Spleen (tissue), 11 donors: ENCODE results near the gene OIT3. TPM values are rescaled to one million over a fixed set of nuclear protein-coding genes. Genes with fewer than 3 reads are reported as not detected.

Experiments
- DNase-seq: peaks from one replicate; pipeline ENCODE4 v3.0.0-alpha.2; 2020
- H3K27ac ChIP-seq, 8 donors: fragments of 200-600 bp; sonication (generic) in 7 of 8; 1 replicate in 4 of 8; 2 replicates in 4 of 8; pipeline versions ENCODE4 v1.5.0 to v1.8.0; 2016 to 2021; ENCODE audit warnings: inconsistent platforms in 4 of 8, mild to moderate bottlenecking in 4 of 8, moderate library complexity in 1 of 8
- H3K27me3 ChIP-seq, 7 donors: fragments of 200-600 bp; sonication (generic) in 6 of 7; replicated peaks in 1 of 7; 1 replicate in 4 of 7; 2 replicates in 3 of 7; pipeline versions ENCODE4 v1.5.0 to v1.8.0; 2016 to 2021; ENCODE audit warnings: inconsistent platforms in 3 of 7, mild to moderate bottlenecking in 1 of 7
- H3K36me3 ChIP-seq, 6 donors: fragments of 200-600 bp; sonication (generic) in 5 of 6; 1 replicate in 4 of 6; 2 replicates in 2 of 6; pipeline versions ENCODE4 v1.5.0 to v1.8.0; 2016 to 2021; ENCODE audit warnings: inconsistent platforms in 2 of 6
- H3K4me1 ChIP-seq, 6 donors: fragments of 200-600 bp; sonication (generic) in 5 of 6; 1 replicate in 3 of 6; 2 replicates in 3 of 6; pipeline versions ENCODE4 v1.5.0 to v1.8.0; 2016 to 2021; ENCODE audit warnings: inconsistent platforms in 3 of 6
- H3K4me3 ChIP-seq, 8 donors: fragments of 200-600 bp; sonication (generic) in 7 of 8; 1 replicate in 4 of 8; 2 replicates in 4 of 8; pipeline versions ENCODE4 v1.5.0 to v1.8.0; 2016 to 2021; ENCODE audit warnings: inconsistent platforms in 4 of 8, mild to moderate bottlenecking in 4 of 8, moderate library complexity in 2 of 8
- H3K9me3 ChIP-seq, 8 donors: fragments of 200-600 bp; sonication (generic) in 7 of 8; 1 replicate in 4 of 8; 2 replicates in 4 of 8; pipeline versions ENCODE4 v1.5.0 to v1.8.0; 2016 to 2021; ENCODE audit warnings: inconsistent platforms in 4 of 8
- POLR2A ChIP-seq, 3 donors: fragments of 450-650 bp; IDR thresholded peaks; one replicate each; pipeline ENCODE4 v1.5.1; 2017; ENCODE audit warnings: antibody characterized with exemption in 3 of 3, mild to moderate bottlenecking in 1 of 3
- POLR2AphosphoS5 ChIP-seq, 3 donors: sonication (generic); formaldehyde crosslinking; IDR thresholded peaks; one replicate each; pipeline ENCODE4 v1.5.1; 2017; ENCODE audit warnings: antibody characterized with exemption in 3 of 3
- WGBS, 5 donors: extraction: QIAGEN DNeasy Blood & Tissue Kit in 3 of 5; methylation state at CpG; one replicate each; pipeline versions ENCODE4 v1.1.5 to v1.1.7; 2013 to 2018; 5-methylcytosine and 5-hydroxymethylcytosine counted together
- intact Hi-C: fragments of 100-400 bp; cut with DNase I; formaldehyde crosslinking; loops from one replicate; pipeline ENCODE4 v1.15.0; 2023; ENCODE audit warnings: low total_unique reads
- polyA plus RNA-seq, 3 donors: library from polyadenylated mRNA; stranded (reverse); fragments of 200-250 nt; gene quantifications; one replicate each; pipeline ENCODE4 v1.2.1, GENCODE V29; 2013
- total RNA-seq, 7 donors: library from RNA; depleted of rRNA in 3 of 7; stranded (reverse); fragments of >200 nt in 3 of 7; fragmentation: NEBNext Ultra II Directional in 4 of 7; extraction: Animal tissue kit (Norgen Biotek cat#: 25700) in 4 of 7; gene quantifications; one replicate each; pipeline versions ENCODE4 v1.1.0 to v1.2.1, GENCODE V29; 2016 to 2021
- TF ChIP-seq, protein P1 (sequence below), 11 experiments: fragments of 200-600 bp in 7 of 11; fragments of 450-650 bp in 4 of 11; sonication (generic) in 4 of 11; IDR thresholded peaks in 8 of 11; conservative IDR thresholded peaks in 3 of 11; 1 replicate in 7 of 11; 2 replicates in 4 of 11; pipeline versions ENCODE4 v1.4.0 to v1.8.0; 2016 to 2021; ENCODE audit warnings: antibody characterized with exemption in 11 of 11, inconsistent platforms in 4 of 11, mild to moderate bottlenecking in 1 of 11
- donor health status: healthy with polysubstance abuse.
- donor health status: DM: no; HTN: no; CAD: no; lungs with moderate emphysema.
- donor health status: DM: no; HTN: no; CAD: no.
- donor health status: Bipolar disorder and iron deficiency.
- donor health status: healthy.
- donor health status: DM: no; HTN: no; CAD: no.
- donor health status: DM: yes; HTN: yes; CAD: no.

OIT3 gene
- total and polyA plus RNA-seq, 10 donors: 0.33 to 90.9 (median 18.4) TPM

DNA sequence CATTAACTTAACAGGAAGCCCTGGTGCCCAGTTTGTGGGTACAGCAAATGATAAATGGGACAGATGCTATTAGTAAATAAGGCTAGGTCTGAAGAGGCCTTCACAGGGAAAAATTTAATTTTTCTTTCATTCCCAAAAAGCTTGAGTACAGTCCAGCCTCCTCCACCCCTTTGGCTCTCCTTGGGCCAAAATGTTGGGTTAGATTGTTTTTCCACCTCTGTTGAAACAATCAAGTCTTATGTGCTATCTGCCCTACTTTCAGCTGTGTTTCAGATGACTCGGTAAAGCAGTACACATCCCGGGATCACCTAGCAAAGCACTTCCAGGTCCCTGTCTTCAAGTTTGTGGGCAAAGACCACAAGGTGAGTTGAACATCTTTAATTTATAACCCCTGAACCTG lies 36.7 kb downstream of the OIT3 start:
- TF ChIP-seq POLR2AphosphoS5 (IDR thresholded peaks at IDR 0.05) (no peak), POLR2A (IDR thresholded peaks at IDR 0.05) (no peak)
- TF ChIP-seq, protein P1, sequence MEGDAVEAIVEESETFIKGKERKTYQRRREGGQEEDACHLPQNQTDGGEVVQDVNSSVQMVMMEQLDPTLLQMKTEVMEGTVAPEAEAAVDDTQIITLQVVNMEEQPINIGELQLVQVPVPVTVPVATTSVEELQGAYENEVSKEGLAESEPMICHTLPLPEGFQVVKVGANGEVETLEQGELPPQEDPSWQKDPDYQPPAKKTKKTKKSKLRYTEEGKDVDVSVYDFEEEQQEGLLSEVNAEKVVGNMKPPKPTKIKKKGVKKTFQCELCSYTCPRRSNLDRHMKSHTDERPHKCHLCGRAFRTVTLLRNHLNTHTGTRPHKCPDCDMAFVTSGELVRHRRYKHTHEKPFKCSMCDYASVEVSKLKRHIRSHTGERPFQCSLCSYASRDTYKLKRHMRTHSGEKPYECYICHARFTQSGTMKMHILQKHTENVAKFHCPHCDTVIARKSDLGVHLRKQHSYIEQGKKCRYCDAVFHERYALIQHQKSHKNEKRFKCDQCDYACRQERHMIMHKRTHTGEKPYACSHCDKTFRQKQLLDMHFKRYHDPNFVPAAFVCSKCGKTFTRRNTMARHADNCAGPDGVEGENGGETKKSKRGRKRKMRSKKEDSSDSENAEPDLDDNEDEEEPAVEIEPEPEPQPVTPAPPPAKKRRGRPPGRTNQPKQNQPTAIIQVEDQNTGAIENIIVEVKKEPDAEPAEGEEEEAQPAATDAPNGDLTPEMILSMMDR (IDR thresholded peaks at IDR 0.05 in 8 of 11, conservative IDR thresholded peaks at IDR 0.05 in 3 of 11): no peak
- Histone ChIP-seq H3K36me3 (peaks cover 0 to 22% (median 0%) of the 10 kb centered on the region in 6 donors), H3K27ac (no peak overlapping the region), H3K9me3 (no peaks in the 10 kb centered on the region), H3K4me1 (peaks cover 0 to 3% (median 0%) of the 10 kb centered on the region in 6 donors), H3K27me3 (no peaks in the 10 kb centered on the region), H3K4me3 (no peak overlapping the region)
- intact Hi-C loops: no loop called here
- no peak for DNase-seq
- 91 to 96% (median 95%) methylated on average over 2 of the region's 2 CpGs for WGBS, 5 donors

DNA sequence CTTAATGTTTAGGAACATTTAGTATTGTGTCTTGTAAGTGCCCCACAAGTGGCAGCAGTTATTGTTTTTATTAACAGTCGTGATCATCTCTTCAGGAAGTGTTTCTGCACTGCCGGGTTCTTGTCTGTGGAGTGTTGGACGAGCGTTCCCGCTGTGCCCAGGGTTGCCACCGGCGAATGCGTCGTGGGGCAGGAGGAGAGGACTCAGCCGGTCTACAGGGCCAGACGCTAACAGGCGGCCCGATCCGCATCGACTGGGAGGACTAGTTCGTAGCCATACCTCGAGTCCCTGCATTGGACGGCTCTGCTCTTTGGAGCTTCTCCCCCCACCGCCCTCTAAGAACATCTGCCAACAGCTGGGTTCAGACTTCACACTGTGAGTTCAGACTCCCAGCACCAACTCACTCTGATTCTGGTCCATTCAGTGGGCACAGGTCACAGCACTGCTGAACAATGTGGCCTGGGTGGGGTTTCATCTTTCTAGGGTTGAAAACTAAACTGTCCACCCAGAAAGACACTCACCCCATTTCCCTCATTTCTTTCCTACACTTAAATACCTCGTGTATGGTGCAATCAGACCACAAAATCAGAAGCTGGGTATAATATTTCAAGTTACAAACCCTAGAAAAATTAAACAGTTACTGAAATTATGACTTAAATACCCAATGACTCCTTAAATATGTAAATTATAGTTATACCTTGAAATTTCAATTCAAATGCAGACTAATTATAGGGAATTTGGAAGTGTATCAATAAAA lies 38.9 kb downstream of the OIT3 start:
- Histone ChIP-seq H3K36me3 (peaks cover 0 to 18% (median 0%) of the 10 kb centered on the region in 6 donors), H3K9me3 (no peaks in the 10 kb centered on the region), H3K27ac (no peak overlapping the region), H3K27me3 (no peaks in the 10 kb centered on the region), H3K4me3 (no peak overlapping the region), H3K4me1 (peaks cover 0 to 2% (median 0%) of the 10 kb centered on the region in 6 donors)
- no peak for DNase-seq
- intact Hi-C loops: no loop called here
- TF ChIP-seq, protein P1 (IDR thresholded peaks at IDR 0.05 in 8 of 11, conservative IDR thresholded peaks at IDR 0.05 in 3 of 11): no peak
- TF ChIP-seq POLR2AphosphoS5 (IDR thresholded peaks at IDR 0.05) (no peak), POLR2A (IDR thresholded peaks at IDR 0.05) (no peak)
- WGBS, 5 donors: 89 to 93% (median 90%) methylated on average over 19 to 20 of the region's 20 CpGs

DNA sequence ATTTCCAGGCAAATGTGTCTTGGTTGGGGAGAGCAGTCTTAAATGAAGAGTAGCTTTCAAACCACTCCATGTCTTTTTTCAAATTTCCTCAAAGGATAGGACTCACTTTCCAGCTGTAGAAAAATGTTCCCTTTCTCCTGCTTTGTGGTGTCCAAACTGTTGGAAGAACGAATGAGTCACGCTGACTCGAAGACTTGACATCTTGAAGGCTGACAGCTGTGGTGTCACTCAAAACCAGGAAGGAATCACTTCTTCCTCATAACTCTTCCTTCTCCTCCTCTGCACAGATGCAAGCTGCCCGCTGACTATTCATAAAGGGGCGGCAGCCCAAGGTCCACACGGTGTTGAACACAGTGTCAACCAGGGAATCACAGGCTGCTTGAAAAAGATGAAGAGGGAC lies 41.8 kb downstream of the OIT3 start:
- Histone ChIP-seq H3K9me3 (no peaks in the 10 kb centered on the region), H3K4me3 (no peak overlapping the region), H3K27me3 (no peaks in the 10 kb centered on the region), H3K36me3 (peaks cover 0 to 18% (median 0%) of the 10 kb centered on the region in 6 donors), H3K4me1 (no peaks in the 10 kb centered on the region), H3K27ac (no peak overlapping the region)
- WGBS, 5 donors: 86 to 93% (median 90%) methylated on average over 6 of the region's 6 CpGs
- no peak for DNase-seq
- intact Hi-C loops: no loop called here
- TF ChIP-seq, protein P1 (IDR thresholded peaks at IDR 0.05 in 8 of 11, conservative IDR thresholded peaks at IDR 0.05 in 3 of 11): no peak
- no peak for TF ChIP-seq POLR2A (IDR thresholded peaks at IDR 0.05)
- no peak for TF ChIP-seq POLR2AphosphoS5 (IDR thresholded peaks at IDR 0.05)

DNA sequence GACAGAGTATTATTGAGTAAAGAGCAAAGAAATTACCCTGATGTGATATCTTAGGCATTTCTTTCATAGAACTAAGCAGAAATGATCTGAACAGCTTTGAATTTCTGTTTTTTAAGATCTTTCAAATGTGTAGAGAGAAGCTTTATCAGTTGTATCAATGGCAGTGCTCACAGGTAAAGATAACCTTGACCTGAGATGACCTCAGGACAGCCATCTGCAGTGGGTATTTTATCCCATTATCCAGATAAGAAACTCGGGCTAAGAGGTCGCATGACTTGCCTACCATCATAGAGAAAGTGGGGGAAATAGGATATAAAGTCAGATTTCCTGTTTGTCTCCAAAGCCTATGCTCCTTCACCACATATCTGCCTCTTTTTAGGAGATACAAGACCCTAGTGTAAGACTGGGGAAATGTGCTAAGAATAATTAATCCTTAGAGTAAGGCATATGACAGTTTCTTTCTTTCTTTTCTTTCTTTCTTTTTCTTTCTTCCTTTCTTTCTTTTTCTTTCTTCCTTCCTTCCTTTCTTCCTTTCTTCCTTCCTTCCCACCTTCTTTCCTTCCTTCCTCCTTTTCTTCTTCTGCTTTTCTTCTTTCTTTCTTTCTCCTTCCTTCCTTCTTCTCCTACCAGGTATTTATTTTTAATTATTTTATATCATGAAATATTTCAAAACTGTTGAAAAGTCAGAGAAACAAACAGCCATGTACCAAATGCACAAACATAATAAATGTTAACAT lies 50.1 kb downstream of the OIT3 start:
- Histone ChIP-seq H3K4me1 (no peaks in the 10 kb centered on the region), H3K27me3 (peaks cover 0 to 14% (median 0%) of the 10 kb centered on the region in 7 donors), H3K27ac (no peak overlapping the region), H3K36me3 (no peaks in the 10 kb centered on the region), H3K4me3 (no peak overlapping the region), H3K9me3 (no peaks in the 10 kb centered on the region)
- whole genome bisulfite sequencing, 5 donors: 48 to 72% (median 62%) methylated on average over 2 of the region's 2 CpGs
- intact Hi-C loops: no loop called here
- no peak for DNase-seq
- TF ChIP-seq, protein P1 (IDR thresholded peaks at IDR 0.05 in 8 of 11, conservative IDR thresholded peaks at IDR 0.05 in 3 of 11): no peak
- TF ChIP-seq POLR2AphosphoS5 (IDR thresholded peaks at IDR 0.05) (no peak), POLR2A (IDR thresholded peaks at IDR 0.05) (no peak)
